Mucosa of descending colon (tissue), 3 donors: ENCODE results near the gene NUDCD3. TPM values are rescaled to one million over a fixed set of nuclear protein-coding genes. Genes with fewer than 3 reads are reported as not detected.

Source experiments
- ATAC-seq: fragments of 200-7000 bp; cut with Tn5 transposase; one replicate; pipeline ENCODE4 v1.9.1; 2020; ENCODE audit warnings: mild to moderate bottlenecking, moderate library complexity
- DNase-seq, 3 donors: peaks; one replicate each; pipeline ENCODE4 v3.0.0-alpha.2; 2020
- H3K36me3 ChIP-seq: fragments of 200-600 bp; one replicate; pipeline ENCODE4 v1.8.0; 2021; ENCODE audit warnings: low read depth, mild to moderate bottlenecking
- H3K4me1 ChIP-seq: fragments of 200-600 bp; one replicate; pipeline ENCODE4 v1.8.0; 2021; ENCODE audit warnings: low read depth, mild to moderate bottlenecking
- H3K4me3 ChIP-seq: fragments of 200-600 bp; one replicate; pipeline ENCODE4 v1.8.0; 2021; ENCODE audit warnings: mild to moderate bottlenecking
- H3K9me3 ChIP-seq: fragments of 200-600 bp; one replicate; pipeline ENCODE4 v1.8.0; 2021; ENCODE audit warnings: mild to moderate bottlenecking
- intact Hi-C, 2 donors: fragments of 100-400 bp; cut with DNase I in 1 of 2; cut with micrococcal nuclease in 1 of 2; formaldehyde crosslinking; loops; one replicate each; pipeline versions ENCODE4 v1.11.0 to v1.11.1; 2022; cut with DNase I, micrococcal nuclease
- total RNA-seq, 3 donors: library from RNA; stranded (reverse); fragmentation: NEBNext Ultra II Directional in 2 of 3; extraction: Animal tissue kit (Norgen Biotek cat#: 25700) in 2 of 3; gene quantifications; one replicate each; pipeline versions ENCODE4 v1.2.1 to v1.2.4, GENCODE V29; 2021 to 2023
- TF ChIP-seq, protein P1 (sequence below): fragments of 200-600 bp; IDR thresholded peaks from one replicate; pipeline ENCODE4 v1.8.0; 2022; ENCODE audit warnings: antibody characterized with exemption, mild to moderate bottlenecking
- donor health status: DM: no; HTN: no; CAD: no; lungs with moderate emphysema.
- donor health status: DM: no; HTN: no; CAD: no.
- donor health status: DM: no; HTN: yes; CAD: no.

Gene NUDCD3
- total RNA-seq, 3 donors from 2014 or later, result 66.3 to 108 (median 76.0) TPM

DNA sequence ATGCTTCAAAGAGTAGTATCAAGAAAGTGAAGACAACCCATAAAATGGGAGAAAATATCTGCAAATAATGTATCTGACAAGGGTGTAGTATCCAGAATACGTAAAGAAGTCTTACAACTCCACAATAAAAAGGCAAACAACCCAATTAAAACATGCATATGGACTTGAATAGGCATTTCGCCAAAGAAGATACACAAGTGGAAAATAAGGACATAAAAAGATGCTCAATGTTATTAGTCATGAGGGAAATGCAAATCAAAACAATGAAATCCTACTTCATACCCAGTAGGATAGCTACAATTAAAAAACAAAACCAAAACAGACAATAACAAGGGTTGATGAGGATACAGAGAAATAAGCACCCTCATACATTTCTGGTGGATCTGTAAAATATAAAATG is 79.2 kb downstream of the NUDCD3 start:
- TF ChIP-seq, protein P1, sequence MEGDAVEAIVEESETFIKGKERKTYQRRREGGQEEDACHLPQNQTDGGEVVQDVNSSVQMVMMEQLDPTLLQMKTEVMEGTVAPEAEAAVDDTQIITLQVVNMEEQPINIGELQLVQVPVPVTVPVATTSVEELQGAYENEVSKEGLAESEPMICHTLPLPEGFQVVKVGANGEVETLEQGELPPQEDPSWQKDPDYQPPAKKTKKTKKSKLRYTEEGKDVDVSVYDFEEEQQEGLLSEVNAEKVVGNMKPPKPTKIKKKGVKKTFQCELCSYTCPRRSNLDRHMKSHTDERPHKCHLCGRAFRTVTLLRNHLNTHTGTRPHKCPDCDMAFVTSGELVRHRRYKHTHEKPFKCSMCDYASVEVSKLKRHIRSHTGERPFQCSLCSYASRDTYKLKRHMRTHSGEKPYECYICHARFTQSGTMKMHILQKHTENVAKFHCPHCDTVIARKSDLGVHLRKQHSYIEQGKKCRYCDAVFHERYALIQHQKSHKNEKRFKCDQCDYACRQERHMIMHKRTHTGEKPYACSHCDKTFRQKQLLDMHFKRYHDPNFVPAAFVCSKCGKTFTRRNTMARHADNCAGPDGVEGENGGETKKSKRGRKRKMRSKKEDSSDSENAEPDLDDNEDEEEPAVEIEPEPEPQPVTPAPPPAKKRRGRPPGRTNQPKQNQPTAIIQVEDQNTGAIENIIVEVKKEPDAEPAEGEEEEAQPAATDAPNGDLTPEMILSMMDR, result no peak
- Histone ChIP-seq H3K4me1 (no peaks in the 10 kb centered on the region), H3K4me3 (no peak overlapping the region), H3K36me3 (no peaks in the 10 kb centered on the region), H3K9me3 (peaks cover 5% of the 10 kb centered on the region)
- intact Hi-C loops, result no loop called here
- no peak for DNase-seq
- no peak for ATAC-seq

DNA sequence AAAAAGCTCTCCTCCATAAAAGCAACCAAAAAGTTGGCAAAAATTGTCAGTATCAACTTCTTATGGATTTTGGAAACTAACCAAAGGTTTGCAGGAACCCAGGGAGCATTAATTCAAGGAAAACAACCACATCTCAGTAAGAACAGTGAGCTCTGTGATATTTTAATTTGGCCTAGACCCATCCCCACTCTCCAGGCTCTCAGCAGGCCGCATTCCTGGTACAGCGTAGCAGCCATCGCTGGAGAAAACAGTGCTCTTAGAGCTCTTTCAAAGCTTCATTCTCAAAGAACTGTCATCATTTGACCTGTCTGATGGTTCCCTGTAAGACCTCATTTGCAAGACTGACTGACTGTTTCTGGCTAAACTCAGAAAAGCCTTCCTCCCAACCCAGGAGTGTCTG is 81.9 kb downstream of the NUDCD3 start:
- Histone ChIP-seq H3K9me3 (peaks cover 5% of the 10 kb centered on the region), H3K4me1 (no peaks in the 10 kb centered on the region), H3K36me3 (no peaks in the 10 kb centered on the region), H3K4me3 (no peak overlapping the region)
- intact Hi-C loops, result no loop called here
- TF ChIP-seq, protein P1, result no peak
- ATAC-seq (no peak), DNase-seq (no peak)

DNA sequence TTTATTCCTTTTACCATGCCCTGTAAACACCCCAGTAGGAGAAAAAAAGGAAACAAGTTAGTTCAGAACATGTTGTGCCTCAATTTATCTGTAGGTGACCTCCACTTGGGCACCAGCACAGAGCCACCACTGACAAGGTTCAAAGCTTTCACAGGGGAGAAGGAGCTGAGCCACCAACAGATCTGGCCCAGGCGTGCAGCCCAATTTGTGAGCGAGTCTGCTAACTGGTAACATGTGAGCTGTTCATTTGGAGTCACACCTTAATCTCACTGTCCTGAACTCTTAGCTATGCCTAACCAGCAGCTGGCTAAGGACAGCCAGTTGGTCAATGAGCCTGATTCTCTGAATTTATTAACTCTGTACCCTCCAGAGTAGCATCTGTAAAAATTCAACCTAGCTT is 86.7 kb downstream of the NUDCD3 start:
- DNase-seq (no peak), ATAC-seq (no peak)
- H3K4me3 ChIP-seq, result no peak overlapping the region
- no peaks in the 10 kb centered on the region for H3K4me1 ChIP-seq
- intact Hi-C loops, result no loop called here
- H3K9me3 ChIP-seq, result no peaks in the 10 kb centered on the region
- H3K36me3 ChIP-seq, result no peaks in the 10 kb centered on the region
- TF ChIP-seq, protein P1, result no peak

DNA sequence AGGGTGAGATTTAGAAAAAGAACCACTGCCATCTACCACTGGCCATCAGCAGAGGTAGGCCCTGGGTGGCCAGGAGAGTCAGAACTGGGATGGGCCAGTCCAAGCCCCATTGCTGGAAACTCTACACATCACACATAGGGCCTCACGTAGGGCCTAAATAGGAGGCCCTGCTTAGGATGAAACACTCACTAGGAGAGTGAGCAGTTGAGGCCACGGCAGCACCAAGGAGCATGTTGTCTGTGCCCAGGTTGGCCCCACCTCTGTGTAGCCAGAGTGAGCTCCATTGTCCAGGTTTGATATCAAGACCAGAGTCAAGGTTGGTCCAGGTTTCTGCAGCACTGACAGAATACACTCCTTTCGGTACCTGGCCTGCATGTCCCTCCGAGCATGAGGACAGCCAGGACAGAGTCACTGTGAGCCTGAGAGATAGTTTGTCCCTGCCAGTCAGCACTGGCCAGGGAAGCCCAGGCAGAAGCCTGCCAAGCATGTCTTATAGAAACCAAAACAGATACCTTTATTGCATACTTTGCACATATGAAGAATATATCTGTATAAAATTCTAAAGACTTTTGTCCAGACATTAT is 87.2 kb downstream of the NUDCD3 start:
- ATAC-seq, result no peak
- TF ChIP-seq, protein P1, result no peak
- H3K9me3 ChIP-seq, result no peaks in the 10 kb centered on the region
- H3K4me1 ChIP-seq, result no peaks in the 10 kb centered on the region
- intact Hi-C loops, result no loop called here
- no peak for DNase-seq
- H3K36me3 ChIP-seq, result no peaks in the 10 kb centered on the region
- no peak overlapping the region for H3K4me3 ChIP-seq

DNA sequence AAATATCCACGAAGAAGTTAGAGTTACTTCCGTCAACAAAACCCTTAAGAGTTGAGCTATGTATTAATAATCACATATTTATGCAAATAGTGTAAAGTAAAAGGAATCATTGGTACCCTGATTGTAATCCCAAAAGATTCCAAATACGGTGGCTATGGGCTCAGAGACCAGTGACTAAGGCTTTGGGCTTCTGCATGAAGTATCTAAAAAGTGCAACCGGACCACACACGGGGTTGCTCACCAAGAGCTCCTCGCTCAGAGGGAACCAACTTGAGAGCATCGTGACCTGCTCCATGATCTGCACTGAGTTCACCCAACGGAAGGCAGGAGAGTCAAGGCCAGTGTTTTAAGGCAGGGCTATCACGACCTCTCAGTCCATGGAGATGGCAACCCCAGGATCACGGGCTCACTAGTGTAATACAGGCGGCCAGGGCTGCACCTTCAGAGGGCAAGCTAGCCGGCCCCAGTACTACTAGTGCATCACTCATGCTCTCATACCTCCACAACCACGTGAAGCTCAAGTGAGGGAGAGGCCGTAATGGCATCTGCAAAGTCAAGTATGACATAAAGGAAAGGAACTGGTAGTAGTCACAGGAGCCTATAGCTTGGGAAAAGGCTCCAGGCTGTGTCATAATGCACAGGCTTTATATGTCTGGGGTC is 87.9 kb downstream of the NUDCD3 start:
- no peaks in the 10 kb centered on the region for H3K4me1 ChIP-seq
- ATAC-seq, result no peak
- intact Hi-C loops, result no loop called here
- no peak for DNase-seq
- H3K4me3 ChIP-seq, result no peak overlapping the region
- H3K36me3 ChIP-seq, result no peaks in the 10 kb centered on the region
- H3K9me3 ChIP-seq, result no peaks in the 10 kb centered on the region
- TF ChIP-seq, protein P1, result no peak
